ENCODE measurements around the gene CCDC97.
"Not testable (repeated sequence)": the region's sequence is repeated elsewhere in the genome, so short reads cannot be mapped to it uniquely, and the experiment has no call there.

CCDC97 gene

GRCh38 chr19:41310033-41310831 lies at the start of gene CCDC97:
Gene CCDC97 (plus strand): TSS chr19:41310172. CDS start chr19:41310311, 139 bp downstream.
- DNase-seq = peak; percentile 91

GRCh38 chr19:41261474-41262190 lies 48.3 kb upstream of the CCDC97 start:
- DNase-seq = no peak

GRCh38 chr19:41263042-41263849 lies 46.7 kb upstream of the CCDC97 start:
- peak; percentile 88 for DNase-seq

- peak; percentile 100 for DNase-seq
Measured at GRCh38 chr19:41263850-41264580, 46.0 kb upstream of the CCDC97 start, which contains the start of gene HNRNPUL1. Gene HNRNPUL1 (plus strand): TSS chr19:41264372. CDS start chr19:41264504, 132 bp downstream.

- peak; percentile 50 for DNase-seq
Measured at GRCh38 chr19:41264581-41265394, 45.2 kb upstream of the CCDC97 start.

- DNase-seq = peak; percentile 9
Measured at GRCh38 chr19:41265395-41266153, 44.4 kb upstream of the CCDC97 start.

GRCh38 chr19:41269055-41269454 lies 40.9 kb upstream of the CCDC97 start:
- no peak for DNase-seq

GRCh38 chr19:41269571-41269970 lies 40.4 kb upstream of the CCDC97 start:
- no peak for DNase-seq

GRCh38 chr19:41273076-41273475 lies 36.9 kb upstream of the CCDC97 start:
- DNase-seq = no peak

GRCh38 chr19:41274802-41275201 lies 35.2 kb upstream of the CCDC97 start:
- DNase-seq = no peak

GRCh38 chr19:41276231-41276630 lies 33.7 kb upstream of the CCDC97 start:
- DNase-seq = no peak

- DNase-seq = no peak
Measured at GRCh38 chr19:41278478-41278877, 31.5 kb upstream of the CCDC97 start.

GRCh38 chr19:41288673-41289530 lies 21.1 kb upstream of the CCDC97 start:
- peak; percentile 35 for DNase-seq

GRCh38 chr19:41289814-41290213 lies 20.2 kb upstream of the CCDC97 start:
- DNase-seq = not testable (repeated sequence)

- no peak for DNase-seq
Measured at GRCh38 chr19:41294393-41294792, 15.6 kb upstream of the CCDC97 start.

- DNase-seq = no peak
Measured at GRCh38 chr19:41295499-41295898, 14.5 kb upstream of the CCDC97 start.

GRCh38 chr19:41296433-41296871 lies 13.5 kb upstream of the CCDC97 start:
- peak; percentile 44 for DNase-seq

GRCh38 chr19:41297628-41298347 lies 12.2 kb upstream of the CCDC97 start:
- DNase-seq = peak; percentile 60

Measured in CD4-positive, alpha-beta T cell treated with Interleukin-10 for 1 hour (primary cell).